H1 (cell line): ENCODE data around the gene R3HDM1. TPM values are rescaled to one million over a fixed set of nuclear protein-coding genes. Genes with fewer than 3 reads are reported as not detected.

Experiments
- ATF2 ChIP-seq: IDR thresholded peaks from 2 replicates; pipeline ENCODE4 v1.6.1; 2012; ENCODE audit warnings: low read length, inconsistent platforms
- BRCA1 ChIP-seq: IDR thresholded peaks from 2 replicates; pipeline ENCODE4 v1.6.1; 2012; ENCODE audit warnings: low read depth, low read length, improper control_type of control experiment
- CHD7 ChIP-seq: fragments of 300-600 bp; sonication (generic); IDR thresholded peaks from 2 replicates; pipeline ENCODE4 v1.7.1; 2012; ENCODE audit warnings: low read length, moderate library complexity, mild to moderate bottlenecking, inconsistent platforms; ENCODE audit not compliant: insufficient replicate concordance
- EP300 ChIP-seq, 2 experiments: IDR thresholded peaks; 1 replicate in 1 of 2; 2 replicates in 1 of 2; pipeline ENCODE4 v1.6.1; 2011 to 2012; ENCODE audit warnings: low read depth in 2 of 2, low read length in 2 of 2, mild to moderate bottlenecking in 2 of 2, borderline replicate concordance in 1 of 2, inconsistent platforms in 1 of 2, moderate library complexity in 1 of 2
- FOSL1 ChIP-seq: IDR thresholded peaks from 2 replicates; pipeline ENCODE4 v1.6.1; 2011; ENCODE audit warnings: mild to moderate bottlenecking, low read depth, low read length, moderate library complexity; ENCODE audit not compliant: insufficient read depth
- NRF1 ChIP-seq: IDR thresholded peaks from 2 replicates; pipeline ENCODE4 v1.6.1; 2011; ENCODE audit warnings: mild to moderate bottlenecking, low read depth, low read length, improper control_type of control experiment
- polyA plus RNA-seq, 7 experiments: library from polyadenylated mRNA; depleted of rRNA in 3 of 7; stranded (reverse) in 5 of 7; unstranded in 2 of 7; fragments of >200 nt in 5 of 7; fragments of 200-250 nt in 2 of 7; gene quantifications; 1 replicate in 5 of 7; 2 replicates in 1 of 7; 4 replicates in 1 of 7; pipeline versions ENCODE4 v1.2.1 to v1.2.3, GENCODE V29; 2011 to 2013; ENCODE audit warnings: missing spikeins in 2 of 7, mixed read lengths in 2 of 7
- total RNA-seq: library from RNA; stranded (reverse); fragmentation: NEBNext Ultra II Directional; extraction: Animal tissue kit (Norgen Biotek cat#: 25700); gene quantifications from 2 replicates; pipeline ENCODE4 v1.2.1, GENCODE V29; 2021

R3HDM1 gene
- total and polyA plus RNA-seq, 2 of the 8 experiments (the other 6 are each of a cell fraction or from before 2014, with no cell fraction given): 77.7 to 120 TPM

- no peak for TF ChIP-seq CHD7
- no peak for TF ChIP-seq NRF1
- no peak for TF ChIP-seq BRCA1
- no peak for TF ChIP-seq FOSL1
- TF ChIP-seq ATF2: no peak
- no peak for TF ChIP-seq EP300 (IDR thresholded peaks at IDR 0.05; ENCODE audit: borderline replicate concordance in 1 of 2, low read depth in 2 of 2, low read length in 2 of 2)
Measured at GRCh38 chr2:135728064-135728743, 196.9 kb downstream of the R3HDM1 start (continued).
